ENCODE measurements around the gene BCL11A.

- TF ChIP-seq MXI1 (IDR thresholded peaks at IDR 0.05; ENCODE audit: borderline replicate concordance, low read depth, low read length) (no peak), ZC3H4 (CRISPR knock-in tag; IDR thresholded peaks at IDR 0.05; ENCODE audit: borderline replicate concordance) (no peak), CTCF (CRISPR knock-in tag; IDR thresholded peaks at IDR 0.05) (no peak), ZNF382 (CRISPR knock-in tag; IDR thresholded peaks at IDR 0.05; ENCODE audit: borderline replicate concordance) (no peak), ZFP36 (IDR thresholded peaks at IDR 0.05; ENCODE audit: borderline replicate concordance, low read depth, low read length, partially characterized antibody) (no peak), MXD1 (CRISPR knock-in tag; IDR thresholded peaks at IDR 0.05) (no peak), ZNF740 (CRISPR knock-in tag; IDR thresholded peaks at IDR 0.05) (no peak), ASH2L (IDR thresholded peaks at IDR 0.05; ENCODE audit: insufficient read length, low read depth, low read length) (no peak), ZNF597 (CRISPR knock-in tag; IDR thresholded peaks at IDR 0.05) (no peak), ZNF558 (CRISPR knock-in tag; IDR thresholded peaks at IDR 0.05; ENCODE audit: borderline replicate concordance) (no peak), MZF1 (CRISPR knock-in tag; IDR thresholded peaks at IDR 0.05; ENCODE audit: borderline replicate concordance) (no peak)
These were observed 78.2 kb downstream of the BCL11A start for GRCh38 chr2:60475123-60475830.

Data from HepG2 (cell line).